GM04503 (cell line): ENCODE results near the gene WNK3.

Experiments used
- DNase-seq: peaks from one replicate; pipeline ENCODE4 v3.0.0-alpha.2; 2012; ENCODE audit warnings: low read depth

The WNK3 gene

GRCh38 chrX:54171091-54171490 lies 186.8 kb downstream of the WNK3 start:
- DNase-seq, result no peak

GRCh38 chrX:54166915-54167314 lies 190.9 kb downstream of the WNK3 start:
- no peak for DNase-seq

- no peak for DNase-seq
Measured at GRCh38 chrX:54157561-54157960, 200.3 kb downstream of the WNK3 start.
